ENCODE measurements around the gene UBE2F.
A peak's percentile ranks its signal among the peaks of the same experiment; 100 is the strongest.

The UBE2F gene, protein sequence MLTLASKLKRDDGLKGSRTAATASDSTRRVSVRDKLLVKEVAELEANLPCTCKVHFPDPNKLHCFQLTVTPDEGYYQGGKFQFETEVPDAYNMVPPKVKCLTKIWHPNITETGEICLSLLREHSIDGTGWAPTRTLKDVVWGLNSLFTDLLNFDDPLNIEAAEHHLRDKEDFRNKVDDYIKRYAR

DNA sequence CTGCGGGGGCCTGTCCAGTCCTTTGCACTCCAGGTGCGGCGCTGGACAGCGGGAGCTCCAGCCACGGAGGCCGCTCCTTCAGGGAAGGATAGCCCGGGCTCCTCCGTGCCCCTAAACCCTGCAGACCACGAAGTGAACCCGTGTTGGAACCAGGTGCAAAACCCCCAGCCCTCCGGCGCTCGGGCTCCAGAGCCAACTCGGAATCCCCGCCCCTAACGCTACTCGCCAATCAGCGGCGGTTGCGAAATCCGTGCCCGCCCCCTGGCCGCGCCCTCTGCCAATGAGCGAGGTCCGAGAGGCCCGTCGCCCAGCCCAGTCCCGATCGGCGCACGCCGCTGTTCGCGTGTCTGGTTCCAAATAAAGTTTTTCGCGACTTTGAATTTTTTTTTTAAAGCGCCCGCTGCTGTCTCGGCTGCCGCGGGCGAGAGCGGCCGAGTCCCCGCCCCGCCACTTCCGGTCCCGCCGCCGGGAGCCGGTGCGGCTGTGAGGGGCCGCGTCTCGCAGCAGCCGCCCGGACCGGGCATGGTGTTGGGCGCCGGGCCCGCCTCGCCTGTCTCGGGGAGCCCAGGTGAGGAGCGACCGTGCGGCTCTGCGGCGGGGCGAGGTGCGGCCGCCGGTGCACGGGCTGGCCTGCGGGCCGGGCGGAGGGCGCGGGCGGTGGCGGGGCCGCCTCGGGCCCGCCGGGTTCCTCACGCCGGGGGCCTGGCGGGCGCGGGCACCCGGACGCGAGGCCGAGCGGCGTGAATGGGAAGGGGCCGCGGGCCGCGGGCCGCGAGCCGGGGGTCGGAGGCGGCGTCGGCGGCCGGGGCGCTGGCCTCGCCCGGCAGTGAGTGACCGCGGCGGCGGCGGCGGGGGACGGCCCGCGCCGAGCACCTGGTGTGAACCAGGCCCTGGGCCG is at the start of gene UBE2F:
Gene UBE2F, plus strand, starts transcription at position 450 of the 898 bp plus-strand sequence. CDS start 6,094 bp downstream, outside the sequence.
- DNase-seq: peak; percentile 98

DNA sequence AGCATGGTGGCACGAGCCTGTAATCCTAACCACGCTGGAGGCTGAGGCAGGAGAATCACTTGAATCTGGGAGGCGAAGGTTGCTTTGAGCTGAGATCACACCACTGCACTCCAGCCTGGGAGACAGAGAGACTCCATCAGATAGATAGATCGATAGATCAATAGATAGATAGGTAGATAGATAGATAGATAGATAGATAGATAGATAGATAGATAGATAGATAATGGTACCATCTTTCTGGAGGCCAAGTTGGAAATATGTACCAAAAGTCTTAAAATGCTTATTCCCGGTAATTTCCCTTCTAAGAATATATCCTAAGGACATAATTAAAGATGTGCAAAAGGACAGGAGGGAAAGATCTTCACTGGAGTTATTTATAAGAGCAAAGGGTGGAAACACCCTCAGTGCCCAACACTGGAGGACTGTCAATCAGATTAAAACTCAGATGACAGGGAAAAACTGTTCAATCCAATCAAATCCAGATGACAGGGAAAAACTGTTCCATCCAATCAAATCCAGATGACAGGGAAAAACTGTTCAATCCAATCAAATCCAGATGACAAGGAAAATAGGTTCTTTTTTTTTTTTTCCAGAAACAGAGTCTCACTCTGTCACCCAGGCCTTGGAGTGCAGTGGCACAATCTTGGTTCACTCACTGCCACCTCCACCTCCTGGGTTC is 49.0 kb upstream of the UBE2F start:
- DNase-seq: no peak

DNA sequence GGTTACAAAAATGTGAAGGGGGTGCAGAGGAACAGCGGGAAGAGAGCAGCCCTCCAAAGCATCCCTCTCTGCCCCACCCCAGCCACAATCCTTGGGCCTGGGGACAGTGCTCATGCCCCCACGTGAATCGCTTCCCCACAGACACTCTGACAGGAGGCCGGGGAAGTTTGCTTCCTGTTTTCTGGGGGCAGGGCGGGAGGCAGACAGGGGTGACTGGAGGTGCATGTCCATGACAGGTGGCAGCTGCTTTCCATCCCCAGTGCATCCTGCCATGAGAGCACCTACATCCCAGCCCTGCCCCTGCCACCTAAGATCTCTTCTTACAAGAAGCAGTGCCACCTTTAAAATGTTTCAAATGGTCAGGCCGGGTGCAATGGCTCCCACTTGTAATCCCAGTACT is 47.2 kb upstream of the UBE2F start:
- no peak for DNase-seq

DNA sequence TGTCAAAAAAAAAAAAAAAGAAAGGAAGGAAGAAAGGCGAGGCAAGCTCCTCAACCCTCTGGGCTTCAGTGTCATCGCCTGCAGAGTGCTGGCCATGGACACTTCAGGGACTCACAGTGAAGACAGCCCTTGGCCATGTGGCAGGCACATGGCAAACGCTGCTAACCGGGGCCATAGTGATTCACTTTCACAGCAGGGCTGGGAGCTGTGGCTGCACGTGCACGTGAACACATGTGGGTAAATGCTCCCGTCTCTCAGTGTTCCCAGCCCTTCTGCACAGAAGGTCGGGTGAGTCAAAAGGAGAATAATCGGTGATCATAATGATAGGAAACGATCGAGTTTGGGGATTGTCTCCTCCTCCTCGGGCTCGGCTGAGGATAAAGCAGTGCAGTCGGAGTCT is 46.1 kb upstream of the UBE2F start:
- no peak for DNase-seq

DNA sequence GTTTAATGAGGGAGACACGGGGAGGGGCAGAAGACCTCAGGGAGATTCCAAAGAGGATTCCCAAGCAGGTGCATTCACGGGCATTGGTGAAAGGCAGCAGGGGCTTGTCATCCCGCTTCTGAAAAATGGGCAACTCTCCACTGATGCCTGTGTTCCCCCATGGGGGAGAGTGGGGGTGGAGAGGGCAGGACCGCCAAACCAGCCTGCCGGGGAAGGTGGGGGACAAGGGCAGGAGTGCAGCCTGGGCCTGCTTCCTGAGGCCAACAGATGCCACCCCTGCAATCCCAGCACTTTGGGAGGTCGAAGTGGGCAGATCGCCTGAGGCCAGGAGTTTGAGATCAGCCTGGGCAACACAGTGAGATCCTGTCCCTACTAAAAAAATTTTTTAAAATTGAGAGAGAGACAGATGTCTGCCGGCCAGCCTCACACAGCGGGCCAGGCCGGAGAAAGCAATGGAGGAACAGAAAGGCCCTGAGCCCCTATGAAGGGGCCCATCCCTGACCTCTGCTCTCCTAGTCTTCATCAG is 44.8 kb upstream of the UBE2F start:
- DNase-seq: no peak

DNA sequence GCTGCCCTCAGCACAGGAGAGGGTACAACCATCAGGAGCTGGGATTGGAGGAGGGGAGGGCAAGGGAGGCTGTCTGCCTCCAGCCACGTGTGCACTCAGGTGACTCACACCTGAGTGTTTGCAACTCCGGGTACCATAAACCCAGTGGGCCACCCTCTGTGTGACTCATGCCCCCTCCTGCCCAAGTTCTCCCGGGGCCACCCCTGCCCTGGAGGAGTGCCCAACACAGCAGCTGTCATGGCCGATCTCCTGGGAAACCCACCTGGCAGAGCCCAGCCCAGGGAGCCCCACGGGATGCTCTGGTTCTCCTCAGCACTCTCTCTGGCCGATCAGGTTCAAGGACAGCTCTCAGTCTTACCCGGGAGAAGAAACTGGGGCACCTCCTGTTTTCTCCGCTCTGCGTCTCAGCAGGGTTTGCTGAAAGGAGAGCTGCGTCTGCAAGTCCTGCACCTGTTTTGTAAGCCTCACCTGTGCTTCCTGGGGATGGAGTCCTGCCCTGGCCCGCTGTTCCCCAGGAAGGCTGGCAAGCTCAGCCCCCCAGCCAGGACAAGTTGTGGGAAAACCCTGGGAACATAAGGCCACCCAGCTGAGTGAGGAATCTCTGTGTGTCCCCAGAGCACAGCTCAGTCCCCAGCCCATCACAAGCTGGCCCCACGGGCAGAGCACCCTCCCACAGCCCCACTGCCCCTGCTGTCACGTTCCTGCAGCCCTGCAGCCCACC is 44.0 kb upstream of the UBE2F start:
- no peak for DNase-seq

DNA sequence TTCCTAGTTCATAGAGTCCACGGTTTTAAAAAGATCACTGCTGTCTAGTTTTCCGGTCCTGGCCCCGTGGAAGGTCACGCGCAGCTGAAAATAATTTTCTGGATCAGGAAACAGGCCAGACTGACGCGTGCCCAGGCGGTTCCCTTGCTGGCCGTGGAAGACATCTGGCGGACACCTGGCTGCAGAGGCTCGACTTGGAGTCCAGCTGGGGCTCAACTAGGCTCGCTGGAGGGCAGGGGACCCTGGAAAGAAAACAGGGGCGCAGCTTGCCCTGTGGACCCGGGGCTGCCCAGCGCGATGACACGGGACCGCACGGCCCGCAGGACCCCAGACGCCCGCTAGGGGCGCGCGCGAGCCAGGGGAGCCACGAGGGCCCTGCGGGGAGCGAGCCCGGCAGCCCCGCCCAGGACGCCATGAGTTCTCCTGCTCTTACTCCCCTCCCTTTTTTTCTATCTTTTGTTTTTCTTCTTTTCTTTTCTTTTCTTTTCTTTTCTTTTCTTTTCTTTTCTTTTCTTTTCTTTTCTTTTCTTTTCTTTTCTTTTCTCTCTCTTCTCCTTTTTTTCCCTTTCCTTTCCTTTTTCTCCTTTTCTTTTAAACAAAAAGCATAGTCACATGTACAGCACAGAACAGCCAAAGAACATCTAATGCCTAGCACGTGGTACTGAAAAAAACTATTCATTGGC is 43.2 kb upstream of the UBE2F start:
- DNase-seq: peak; percentile 22

DNA sequence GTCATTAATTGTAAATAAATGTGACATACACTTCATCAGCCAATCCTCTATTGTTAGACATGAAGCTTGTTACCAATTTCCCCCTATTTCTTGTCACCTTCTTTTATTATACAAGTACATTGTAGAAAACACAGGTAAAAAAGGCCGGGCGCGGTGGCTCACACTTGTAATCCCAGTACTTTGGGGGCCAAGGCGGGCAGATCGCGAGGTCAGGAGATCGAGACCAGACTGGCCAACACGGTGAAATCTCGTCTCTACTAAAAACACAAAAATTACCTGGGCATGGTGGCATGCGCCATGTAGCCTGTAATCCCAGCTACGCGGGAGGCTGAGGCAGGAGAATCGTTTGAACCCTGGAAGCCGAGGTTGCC is 42.7 kb upstream of the UBE2F start:
- no peak for DNase-seq

DNA sequence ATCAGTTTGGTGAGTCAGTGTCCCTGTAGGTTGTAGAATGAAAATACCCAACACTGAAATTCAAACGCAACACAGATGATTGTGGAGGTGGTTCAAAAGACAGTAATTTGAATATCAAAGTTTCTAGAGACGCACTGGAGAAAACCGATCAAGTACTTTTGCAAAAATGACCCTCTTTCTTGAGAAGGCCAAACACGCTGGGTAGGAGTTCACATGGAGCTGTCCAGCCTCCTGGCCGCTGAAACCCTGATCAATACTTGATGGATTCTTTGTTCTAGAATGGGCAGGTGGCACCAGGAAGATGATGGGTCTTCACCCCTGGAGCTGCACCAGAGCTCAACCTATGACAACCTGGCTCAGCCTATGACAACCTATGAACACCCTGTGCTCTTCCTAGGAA is 39.7 kb upstream of the UBE2F start:
- DNase-seq: no peak

DNA sequence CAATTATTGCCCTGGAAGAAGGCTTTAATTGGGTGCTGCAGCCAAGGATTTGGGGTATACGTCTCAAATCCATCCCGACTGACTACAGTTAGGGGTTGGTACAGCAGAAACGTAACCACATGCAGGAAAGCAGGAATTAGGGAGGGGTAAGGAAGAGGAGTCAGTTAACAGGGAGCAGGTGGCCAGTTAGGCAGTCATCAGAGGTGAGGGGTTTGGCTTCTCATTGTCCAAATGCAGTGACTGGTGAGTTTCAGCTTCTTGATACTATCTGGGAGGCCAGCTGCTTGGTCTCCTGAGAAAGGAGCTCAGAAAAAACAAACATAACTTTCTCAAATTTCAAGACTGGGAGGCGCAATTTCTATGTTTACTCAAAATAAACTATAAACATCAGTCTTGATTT is 38.8 kb upstream of the UBE2F start:
- DNase-seq: no peak

DNA sequence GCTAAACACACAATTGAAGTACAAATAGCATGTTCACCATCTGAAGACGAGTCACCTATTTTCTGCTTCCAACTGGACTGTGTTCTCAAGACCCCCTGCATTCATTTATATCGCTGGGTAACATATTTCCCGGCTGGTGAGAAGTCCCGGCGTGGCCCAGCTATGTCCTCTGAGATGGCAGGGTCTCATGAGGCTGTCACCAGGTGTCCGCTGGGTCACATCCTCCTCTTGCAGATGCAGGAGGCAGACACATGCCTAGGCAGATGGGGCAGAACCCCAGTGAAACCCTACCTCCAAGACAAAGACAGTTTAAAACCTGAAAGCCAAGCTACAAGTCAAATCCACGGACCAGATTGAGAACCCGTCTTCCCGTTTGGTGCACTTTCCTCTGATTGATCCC is 36.8 kb upstream of the UBE2F start:
- DNase-seq: no peak

DNA sequence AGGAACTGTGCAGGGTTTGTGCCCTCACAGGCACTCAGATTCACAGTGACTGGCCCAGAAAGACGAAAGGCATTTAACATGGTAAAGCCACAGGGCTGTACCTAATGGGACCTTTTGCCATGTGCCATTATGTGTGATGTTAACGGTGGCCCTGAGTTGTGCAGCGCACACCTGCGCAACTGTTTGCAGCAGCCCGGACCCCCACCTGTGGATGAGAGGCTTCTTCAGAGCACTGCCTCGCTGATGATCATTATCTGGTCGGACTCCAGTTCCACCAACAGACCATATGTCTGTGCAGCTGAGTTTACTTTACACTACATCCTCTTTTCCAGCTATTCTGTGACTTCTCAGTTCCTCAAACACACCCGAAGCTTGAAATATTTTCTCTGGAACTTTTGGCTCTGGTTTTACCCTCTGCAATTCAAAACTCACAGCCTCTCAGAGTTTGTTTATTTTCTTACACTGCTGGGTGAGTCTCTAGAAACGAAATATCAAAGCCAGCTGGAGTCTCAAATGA is 35.6 kb upstream of the UBE2F start:
- peak; percentile 36 for DNase-seq

DNA sequence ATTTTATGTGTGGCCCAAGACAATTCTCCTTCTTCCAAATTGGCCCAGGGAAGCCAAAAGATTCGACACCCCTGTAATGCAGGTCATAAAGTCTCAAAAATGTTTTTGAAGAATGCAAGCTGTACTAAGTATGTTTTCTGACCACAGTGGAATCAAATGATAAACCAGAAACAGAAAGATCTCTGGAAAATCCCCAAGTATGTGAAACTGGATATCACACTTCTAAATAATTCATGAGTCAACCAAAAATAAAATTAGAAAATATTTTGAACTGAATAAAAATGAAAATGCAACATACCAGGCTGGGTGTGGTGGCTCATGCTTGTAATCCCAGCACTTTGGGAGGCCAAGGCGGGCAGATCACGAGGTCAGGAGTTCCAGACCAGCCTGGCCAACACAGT is 34.1 kb upstream of the UBE2F start:
- DNase-seq: no peak

DNA sequence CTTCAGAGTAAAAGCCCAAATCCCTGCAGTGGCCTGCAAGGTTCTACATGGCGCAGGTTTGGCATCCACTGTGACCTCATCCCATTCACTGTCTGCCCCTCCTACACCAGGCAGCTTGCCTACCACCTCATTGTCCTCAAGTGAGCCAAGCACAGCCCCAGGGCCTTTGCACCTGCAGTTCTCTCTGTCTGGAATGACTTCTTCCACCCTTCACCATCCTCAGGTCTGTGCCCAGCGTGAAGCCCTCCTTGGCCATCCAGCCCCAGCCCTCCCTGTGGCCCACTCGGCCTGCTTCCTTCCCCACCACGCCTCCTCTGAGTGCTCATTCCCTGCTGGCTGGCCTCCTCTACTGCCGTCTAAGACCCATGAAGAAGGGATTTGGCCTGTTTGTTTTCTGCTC is 32.6 kb upstream of the UBE2F start:
- DNase-seq: no peak

DNA sequence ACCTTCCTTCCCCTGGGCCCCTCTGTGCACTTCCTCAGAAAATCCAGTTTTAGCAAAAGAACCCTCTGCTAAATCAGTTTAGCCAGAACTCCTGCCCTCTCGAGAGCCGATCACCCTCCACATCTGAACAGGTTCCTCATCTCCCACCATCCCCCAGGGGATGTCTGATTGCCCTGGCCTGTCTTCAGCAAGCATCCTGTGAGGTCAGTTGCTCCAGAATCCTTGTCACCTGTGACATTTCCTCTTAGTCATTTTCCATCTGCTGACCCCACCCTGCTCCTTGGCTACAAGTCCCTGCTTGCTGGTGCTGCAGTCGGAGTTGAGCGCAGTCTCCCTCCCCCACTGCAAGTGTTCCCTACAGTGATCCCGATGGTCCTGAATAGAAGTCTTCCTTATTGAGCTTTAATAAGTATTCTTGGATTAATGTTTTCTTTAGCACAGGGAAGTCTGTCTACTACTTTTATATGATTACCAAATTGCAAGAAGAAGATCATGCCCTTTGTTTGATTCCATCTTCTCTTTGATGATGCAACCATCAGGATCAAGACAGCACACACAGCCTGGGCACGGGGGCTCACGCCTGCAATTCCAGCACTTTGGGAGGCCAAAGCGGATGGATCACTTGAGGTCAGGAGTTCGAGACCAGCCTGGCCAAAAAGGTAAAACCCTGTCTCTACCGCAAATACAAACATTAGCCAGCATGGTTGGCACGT is 30.9 kb upstream of the UBE2F start:
- DNase-seq: no peak

DNA sequence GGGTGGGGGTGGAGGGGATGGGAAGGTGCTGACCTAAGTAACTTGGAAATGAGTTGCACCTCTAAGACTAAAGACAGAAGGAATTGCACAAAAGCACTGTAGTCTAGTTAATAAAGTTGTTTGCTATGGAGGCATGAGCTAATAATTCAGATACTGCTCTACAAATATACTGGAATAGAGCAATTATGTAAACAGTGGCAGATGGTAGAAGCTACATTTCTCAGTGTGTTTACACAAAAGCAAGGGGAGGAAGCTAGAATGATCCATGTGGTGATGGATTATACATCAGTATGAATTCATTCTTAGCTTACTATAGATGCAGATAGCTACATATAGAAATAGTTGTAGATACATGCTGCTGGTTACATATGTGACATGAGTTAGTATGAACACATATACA is 27.6 kb upstream of the UBE2F start:
- no peak for DNase-seq

DNA sequence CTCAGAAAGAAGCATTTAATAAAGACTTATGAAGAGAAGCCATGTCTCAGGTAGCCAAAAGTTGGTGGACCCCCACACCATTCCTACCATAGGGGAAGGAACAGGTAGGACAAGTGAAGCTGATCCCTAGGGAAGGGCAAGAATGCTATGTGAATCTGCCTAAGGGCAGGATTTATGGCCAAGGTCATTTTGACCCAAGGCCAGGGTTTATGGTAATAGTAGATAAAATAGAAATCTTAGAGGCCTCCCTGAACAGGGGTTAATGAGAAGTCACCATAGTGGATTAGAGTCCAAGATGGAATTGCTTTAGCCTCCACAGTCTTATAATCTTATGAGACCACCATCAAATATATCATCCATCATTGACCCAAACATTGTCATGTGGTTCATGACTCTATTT is 26.0 kb upstream of the UBE2F start:
- peak; percentile 41 for DNase-seq

DNA sequence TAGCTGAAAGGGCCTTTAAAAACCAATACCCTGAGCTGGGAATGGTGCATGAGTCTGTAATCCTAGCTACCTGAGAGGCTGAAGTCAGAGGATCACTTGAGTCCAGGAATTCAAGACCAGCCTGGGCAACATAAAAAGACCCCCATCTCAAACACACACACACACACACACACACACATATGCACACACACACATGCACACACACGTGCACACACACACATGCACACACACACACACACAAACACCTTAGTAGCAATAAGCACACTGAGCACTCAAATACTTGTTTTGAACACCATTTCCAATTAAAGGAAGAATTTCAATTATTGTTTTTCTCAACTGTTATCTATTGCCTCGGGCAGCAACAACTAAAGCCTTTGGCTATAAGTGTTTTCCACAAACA is 25.6 kb upstream of the UBE2F start:
- no peak for DNase-seq

DNA sequence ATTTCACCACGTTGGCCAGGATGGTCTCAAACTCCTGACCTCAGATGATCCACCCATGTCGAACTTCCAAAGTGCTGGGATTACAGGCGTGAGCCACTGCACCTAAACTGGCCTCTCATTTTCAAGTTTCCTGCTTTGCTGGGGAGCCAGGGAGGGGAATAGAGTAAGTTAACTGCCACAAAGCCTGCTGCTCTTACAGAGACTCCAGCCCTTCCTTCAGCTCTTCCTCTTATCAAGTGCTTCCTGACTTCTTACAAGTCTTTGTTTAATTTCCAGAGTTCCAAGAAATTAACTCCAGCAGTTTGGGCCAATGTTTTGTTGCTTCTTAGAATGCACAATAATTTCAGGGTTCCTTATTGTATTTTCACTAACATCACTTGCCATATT is 24.3 kb upstream of the UBE2F start:
- no peak for DNase-seq

DNA sequence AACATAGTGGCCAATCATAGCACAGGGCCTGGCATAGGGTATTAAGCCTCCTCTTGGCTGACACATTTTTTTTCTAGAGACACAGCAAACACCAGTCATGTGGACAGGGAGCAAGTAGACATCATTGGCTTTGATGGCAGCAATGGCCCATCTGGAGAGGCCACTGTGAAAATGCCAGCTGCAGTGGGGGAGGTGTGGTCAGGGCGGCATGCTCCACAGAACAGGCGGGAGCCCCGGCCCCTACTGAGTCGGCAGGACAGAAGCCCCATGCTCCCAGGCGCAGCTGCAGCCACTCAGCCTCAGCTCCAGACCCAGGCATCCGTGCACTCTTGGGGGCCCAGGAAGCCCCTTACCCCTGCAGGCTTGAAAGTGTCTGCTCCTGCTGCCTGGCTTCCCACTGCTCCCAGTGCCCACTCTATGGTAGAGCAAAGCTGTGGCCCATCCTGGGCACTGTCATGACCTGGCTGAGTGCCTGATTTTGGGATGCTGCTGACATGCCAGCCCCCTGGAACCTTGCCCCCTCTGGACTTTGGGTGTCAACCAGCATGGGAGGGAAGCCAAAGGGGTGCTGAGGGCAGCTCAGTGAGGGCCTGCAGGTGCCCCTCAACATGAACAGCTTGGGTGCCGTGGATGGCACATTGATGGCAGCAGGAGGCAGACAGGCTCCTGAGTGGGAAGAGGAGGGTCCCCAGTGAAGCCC is 23.3 kb upstream of the UBE2F start:
- no peak for DNase-seq

DNA sequence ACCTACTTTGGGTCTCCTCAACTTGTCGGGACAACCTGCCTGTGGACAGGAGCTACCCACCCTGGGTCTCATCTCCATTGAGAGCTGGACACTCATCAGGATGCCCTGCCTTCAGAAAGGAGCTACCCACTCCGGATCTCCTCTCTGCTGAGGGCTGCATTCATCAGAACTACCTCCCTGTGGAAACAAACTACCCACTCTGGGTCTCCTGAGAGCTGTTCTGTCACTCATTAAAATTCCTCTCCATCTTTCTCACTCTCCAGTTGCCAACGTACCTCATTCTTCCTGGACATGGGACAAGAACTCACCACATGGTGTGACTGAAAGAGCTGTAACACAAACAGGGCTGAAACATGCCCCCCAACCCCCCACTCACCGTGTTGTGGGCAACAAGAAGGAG is 22.5 kb upstream of the UBE2F start:
- DNase-seq: peak; percentile 58

Data from OCI-M1 (cell line).